IPS-15b (cell line): ENCODE results near the gene CASK.

Source experiments
- H3K27me3 ChIP-seq: one replicate; pipeline ENCODE4 v1.6.1; 2013; ENCODE audit warnings: low read length; ENCODE audit not compliant: control insufficient read depth, insufficient read depth
- H3K36me3 ChIP-seq: one replicate; pipeline ENCODE4 v1.6.1; 2013; ENCODE audit warnings: low read length; ENCODE audit not compliant: control insufficient read depth, insufficient read depth
- H3K4me1 ChIP-seq: one replicate; pipeline ENCODE4 v1.6.1; 2013; ENCODE audit warnings: mild to moderate bottlenecking, low read length; ENCODE audit not compliant: control insufficient read depth, insufficient read depth
- H3K4me3 ChIP-seq: one replicate; pipeline ENCODE4 v1.5.1; 2013; ENCODE audit warnings: low read depth, low read length
- H3K9ac ChIP-seq: one replicate; pipeline ENCODE4 v1.6.1; 2013; ENCODE audit warnings: low read depth, mild to moderate bottlenecking, low read length
- H3K9me3 ChIP-seq: one replicate; pipeline ENCODE4 v1.6.1; 2013; ENCODE audit warnings: mild to moderate bottlenecking, low read length; ENCODE audit not compliant: control insufficient read depth, insufficient read depth

The CASK gene

DNA sequence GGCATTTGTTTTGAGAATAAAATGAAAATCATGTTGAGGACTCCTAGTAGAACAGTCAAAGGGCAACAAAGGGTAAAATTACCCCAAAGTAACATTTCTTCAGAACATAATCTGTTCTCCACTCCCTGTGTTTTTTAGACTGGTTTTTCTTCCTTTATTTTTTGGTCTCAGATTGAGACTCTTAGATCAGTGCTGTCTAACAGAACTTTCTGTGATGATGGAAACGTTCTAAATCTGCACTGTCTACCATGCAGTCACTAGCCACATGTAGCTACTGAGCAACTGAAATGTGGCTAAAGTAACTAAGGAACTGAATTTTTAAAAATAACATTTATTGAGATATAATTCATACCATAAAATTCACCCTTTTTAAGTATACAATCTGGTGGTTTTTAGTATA, 19.8 kb downstream of the CASK start:
- Histone ChIP-seq H3K4me1 (no peaks in the 10 kb centered on the region), H3K4me3 (no peak overlapping the region), H3K27me3 (no peaks in the 10 kb centered on the region), H3K36me3 (no peaks in the 10 kb centered on the region), H3K9me3 (peaks cover under 1% of the 10 kb centered on the region), H3K9ac (no peak overlapping the region)

DNA sequence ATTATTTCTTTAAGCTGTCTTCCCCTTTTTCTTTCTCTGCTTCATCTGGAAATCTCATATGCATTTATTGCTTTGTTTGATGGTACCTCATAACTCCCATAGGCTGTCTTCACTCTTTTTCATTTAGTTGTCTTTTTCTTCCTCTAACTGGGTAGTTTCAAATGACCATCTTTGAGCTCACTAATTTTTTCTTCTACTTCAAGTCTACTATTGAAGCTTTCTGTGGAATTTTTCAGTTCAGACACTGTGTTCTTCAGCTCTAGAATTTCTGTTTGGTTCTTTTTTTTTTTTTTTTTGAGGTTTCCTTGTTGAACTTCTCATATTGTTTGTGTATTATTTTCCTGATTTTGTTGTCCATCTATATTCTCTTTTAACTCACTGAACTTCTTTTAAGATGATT, 23.0 kb downstream of the CASK start:
- Histone ChIP-seq H3K36me3 (no peaks in the 10 kb centered on the region), H3K27me3 (no peaks in the 10 kb centered on the region), H3K9ac (no peak overlapping the region), H3K4me1 (no peaks in the 10 kb centered on the region), H3K4me3 (no peak overlapping the region), H3K9me3 (no peaks in the 10 kb centered on the region)

DNA sequence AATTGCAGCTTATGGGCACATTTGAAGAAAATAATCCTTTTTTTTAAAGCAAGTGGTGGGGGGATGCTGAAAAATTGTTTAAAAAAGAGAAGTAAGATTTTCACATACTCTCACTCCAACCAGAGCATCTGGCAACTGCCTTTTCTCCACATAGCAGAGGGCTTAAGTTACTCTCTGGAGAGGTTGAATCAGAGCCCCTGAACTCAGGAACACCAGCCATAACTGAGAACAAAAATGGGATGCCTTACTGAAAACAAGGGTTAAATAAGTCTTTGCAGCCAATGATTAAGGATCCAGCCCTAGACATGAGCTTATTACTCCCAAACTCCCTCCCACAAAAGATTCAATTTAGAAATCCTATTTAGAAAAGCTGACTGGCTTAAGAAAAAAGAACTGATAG, 27.5 kb downstream of the CASK start:
- Histone ChIP-seq H3K36me3 (no peaks in the 10 kb centered on the region), H3K27me3 (no peaks in the 10 kb centered on the region), H3K9me3 (no peaks in the 10 kb centered on the region), H3K9ac (no peak overlapping the region), H3K4me1 (no peaks in the 10 kb centered on the region), H3K4me3 (no peak overlapping the region)

DNA sequence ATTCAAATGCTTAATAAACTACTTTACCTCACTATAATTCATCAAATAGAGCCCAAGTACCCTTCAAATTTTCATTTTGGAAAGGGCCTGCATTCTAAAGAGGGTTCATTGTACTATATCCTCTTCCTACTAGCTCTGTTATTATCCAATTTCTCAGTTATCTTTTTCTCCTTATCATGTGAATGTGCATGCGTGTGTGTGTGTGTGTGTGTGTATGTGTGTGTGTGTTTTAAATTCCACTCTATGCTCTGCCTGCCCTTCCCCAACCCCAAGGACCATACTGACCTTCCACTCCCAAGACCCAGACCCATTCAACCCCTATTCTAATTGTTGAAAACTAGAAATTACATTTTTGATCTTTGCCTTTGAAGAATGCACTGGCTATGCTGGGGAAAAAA, 33.3 kb downstream of the CASK start:
- Histone ChIP-seq H3K4me3 (no peak overlapping the region), H3K4me1 (no peaks in the 10 kb centered on the region), H3K27me3 (no peaks in the 10 kb centered on the region), H3K9me3 (no peaks in the 10 kb centered on the region), H3K9ac (no peak overlapping the region), H3K36me3 (no peaks in the 10 kb centered on the region)

DNA sequence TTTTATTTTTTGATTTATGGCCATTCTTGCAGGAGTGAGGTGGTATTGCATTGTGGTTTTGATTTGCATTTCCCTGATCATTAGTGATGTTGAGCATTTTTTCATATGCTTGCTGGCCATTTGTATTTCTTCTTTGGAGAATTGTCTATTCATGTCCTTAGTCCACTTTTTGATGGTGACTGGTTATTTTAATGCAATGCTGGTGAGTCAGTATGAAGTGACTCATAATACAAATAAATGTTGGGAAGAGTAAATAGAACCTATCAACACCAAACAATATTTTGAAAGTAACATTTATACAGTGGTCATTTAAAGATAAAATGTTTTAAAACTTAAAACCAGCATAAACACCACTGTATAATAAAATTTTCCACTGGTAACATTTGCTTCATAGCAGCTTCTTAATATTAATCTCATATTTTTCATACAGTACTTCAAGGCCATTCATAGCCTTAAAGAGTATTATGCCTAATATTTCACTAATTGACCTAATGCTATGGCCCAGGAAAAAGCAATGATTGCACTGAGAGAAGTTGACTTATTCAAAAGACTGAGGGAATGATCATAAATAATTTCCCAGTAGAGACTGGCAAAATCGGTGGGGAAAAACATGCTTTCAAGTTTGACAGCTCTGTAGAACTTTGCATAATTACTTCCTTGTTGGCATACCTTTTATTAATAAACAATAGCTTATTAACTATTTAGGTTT, 33.9 kb downstream of the CASK start:
- Histone ChIP-seq H3K9ac (no peak overlapping the region), H3K4me1 (no peaks in the 10 kb centered on the region), H3K27me3 (no peaks in the 10 kb centered on the region), H3K4me3 (no peak overlapping the region), H3K36me3 (no peaks in the 10 kb centered on the region), H3K9me3 (no peaks in the 10 kb centered on the region)

DNA sequence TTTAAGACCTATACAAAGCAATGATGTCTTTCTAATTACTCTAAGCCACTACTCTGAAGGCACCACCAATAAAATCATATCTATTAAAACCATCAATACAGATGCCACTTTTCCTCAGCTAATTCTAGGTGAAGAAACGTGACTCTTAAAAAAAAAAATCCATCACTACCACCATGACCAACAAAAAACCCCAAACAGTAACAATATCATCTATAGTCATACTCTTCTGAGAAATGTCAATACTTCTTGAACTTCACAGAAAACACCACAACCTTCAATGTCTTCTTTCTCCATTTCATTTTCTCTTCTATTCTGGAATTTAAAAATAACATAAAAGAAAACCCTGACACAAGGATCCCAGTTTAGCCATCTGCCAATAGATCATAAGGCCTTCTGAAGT, 35.7 kb downstream of the CASK start:
- H3K9me3 ChIP-seq = no peaks in the 10 kb centered on the region
- H3K4me3 ChIP-seq = no peak overlapping the region
- H3K27me3 ChIP-seq = no peaks in the 10 kb centered on the region
- H3K36me3 ChIP-seq = no peaks in the 10 kb centered on the region
- no peaks in the 10 kb centered on the region for H3K4me1 ChIP-seq
- H3K9ac ChIP-seq = no peak overlapping the region

DNA sequence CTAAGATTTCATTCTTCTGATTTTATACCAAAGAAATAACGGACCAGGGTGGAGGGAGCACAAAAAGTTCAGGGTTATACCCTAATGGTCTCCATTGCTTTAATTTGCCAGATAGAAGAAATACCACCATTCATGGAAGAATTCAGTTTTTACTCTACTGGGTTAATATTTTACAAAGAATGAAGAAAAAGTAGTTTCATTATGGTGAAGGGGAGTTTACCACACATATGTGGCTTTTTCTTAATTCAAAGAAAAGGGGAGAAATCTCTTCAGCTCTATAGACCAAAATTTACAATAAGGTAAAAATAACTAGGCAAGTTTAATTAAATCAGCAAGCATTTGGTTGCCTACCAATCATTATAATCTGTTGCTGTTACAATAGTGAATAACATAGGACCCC, 37.6 kb downstream of the CASK start:
- H3K9me3 ChIP-seq = no peaks in the 10 kb centered on the region
- no peak overlapping the region for H3K9ac ChIP-seq
- no peak overlapping the region for H3K4me3 ChIP-seq

DNA sequence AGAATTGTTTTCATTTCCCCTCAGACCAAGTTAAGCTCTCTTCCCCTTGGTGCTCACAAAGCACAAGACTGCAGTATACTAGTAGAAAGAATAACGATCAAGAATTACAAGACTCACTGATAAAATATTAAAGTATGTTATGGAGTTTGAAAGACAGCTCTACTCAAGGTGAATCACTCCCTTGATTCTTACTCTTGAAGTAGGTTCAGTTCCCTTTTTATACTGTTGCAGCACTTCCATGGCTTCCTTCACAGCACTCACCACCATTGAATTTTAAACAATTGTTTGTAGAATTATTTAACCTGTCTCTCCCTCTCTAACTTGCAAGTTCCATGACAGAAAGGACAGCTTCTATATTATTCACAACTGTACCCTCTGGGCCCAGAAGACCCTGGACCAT, 42.2 kb downstream of the CASK start:
- Histone ChIP-seq H3K36me3 (no peaks in the 10 kb centered on the region), H3K9me3 (no peaks in the 10 kb centered on the region), H3K27me3 (no peaks in the 10 kb centered on the region), H3K4me1 (no peaks in the 10 kb centered on the region), H3K4me3 (no peak overlapping the region), H3K9ac (no peak overlapping the region)

More for the DNA sequence above, 37.6 kb downstream of the CASK start:
- H3K27me3 ChIP-seq = no peaks in the 10 kb centered on the region
- H3K36me3 ChIP-seq = no peaks in the 10 kb centered on the region
- H3K4me1 ChIP-seq = no peaks in the 10 kb centered on the region

DNA sequence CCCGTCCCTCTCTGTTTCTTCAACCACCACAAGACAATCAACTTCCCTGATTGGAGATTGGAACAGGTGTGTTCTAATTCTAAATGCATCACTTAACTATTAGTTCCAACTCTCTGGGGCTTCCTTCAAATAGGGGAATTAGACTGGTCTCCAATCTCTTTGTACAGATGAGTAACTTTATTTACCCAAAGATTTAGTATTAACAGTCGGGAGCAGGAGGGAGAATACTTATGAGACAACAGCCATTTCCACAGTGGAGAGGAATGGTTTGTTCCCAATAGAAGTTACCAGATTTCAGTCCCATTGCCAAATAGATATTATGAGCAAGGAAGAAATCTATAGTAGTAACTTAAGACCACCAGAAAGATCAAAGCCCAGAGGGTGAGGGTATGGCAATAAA, 46.2 kb downstream of the CASK start:
- Histone ChIP-seq H3K9ac (no peak overlapping the region), H3K36me3 (no peaks in the 10 kb centered on the region), H3K4me1 (no peaks in the 10 kb centered on the region), H3K4me3 (no peak overlapping the region), H3K9me3 (no peaks in the 10 kb centered on the region), H3K27me3 (no peaks in the 10 kb centered on the region)

DNA sequence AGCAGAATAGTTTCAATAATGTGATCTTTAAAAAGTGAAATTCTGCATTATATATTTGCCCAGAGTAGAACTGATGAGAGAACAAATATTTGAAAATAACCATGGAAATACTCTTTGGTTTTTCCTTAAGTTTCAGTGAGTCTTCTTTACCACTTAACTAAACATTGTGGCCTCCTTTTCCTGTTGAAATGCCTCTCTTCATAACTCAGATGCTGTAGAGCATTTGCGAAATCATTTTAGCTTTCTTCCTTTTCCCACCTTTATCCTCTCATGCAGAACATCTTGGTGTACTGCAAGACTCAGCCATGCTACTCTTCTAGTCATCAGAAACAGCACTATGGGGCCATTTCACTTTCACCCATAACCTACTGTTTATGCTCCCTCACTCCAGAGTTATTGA, 48.2 kb downstream of the CASK start:
- Histone ChIP-seq H3K9ac (no peak overlapping the region), H3K9me3 (no peaks in the 10 kb centered on the region), H3K36me3 (no peaks in the 10 kb centered on the region), H3K27me3 (no peaks in the 10 kb centered on the region), H3K4me1 (no peaks in the 10 kb centered on the region), H3K4me3 (no peak overlapping the region)

DNA sequence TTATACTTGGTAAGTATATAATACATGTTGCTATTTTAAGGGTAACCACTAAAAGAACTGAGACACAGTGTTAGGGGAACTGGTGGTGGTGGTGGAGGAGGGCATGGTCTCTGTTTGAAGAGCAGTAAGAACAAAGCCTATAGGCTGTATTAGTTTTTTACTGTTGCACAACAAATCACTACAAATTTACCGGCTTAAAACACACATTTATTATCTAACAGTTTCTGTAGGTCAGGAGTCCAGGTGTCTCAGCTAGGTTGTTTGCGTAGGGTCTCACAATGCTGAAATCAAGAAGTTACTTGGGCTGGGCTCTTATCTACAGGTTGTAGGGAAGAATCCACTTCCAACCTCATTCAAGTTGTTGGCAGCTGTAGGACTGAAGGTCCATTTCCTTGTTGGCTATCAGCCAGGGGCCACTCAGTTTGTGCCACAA, 52.6 kb downstream of the CASK start:
- Histone ChIP-seq H3K9me3 (no peaks in the 10 kb centered on the region), H3K9ac (no peak overlapping the region), H3K27me3 (no peaks in the 10 kb centered on the region), H3K4me3 (no peak overlapping the region), H3K4me1 (no peaks in the 10 kb centered on the region), H3K36me3 (no peaks in the 10 kb centered on the region)

DNA sequence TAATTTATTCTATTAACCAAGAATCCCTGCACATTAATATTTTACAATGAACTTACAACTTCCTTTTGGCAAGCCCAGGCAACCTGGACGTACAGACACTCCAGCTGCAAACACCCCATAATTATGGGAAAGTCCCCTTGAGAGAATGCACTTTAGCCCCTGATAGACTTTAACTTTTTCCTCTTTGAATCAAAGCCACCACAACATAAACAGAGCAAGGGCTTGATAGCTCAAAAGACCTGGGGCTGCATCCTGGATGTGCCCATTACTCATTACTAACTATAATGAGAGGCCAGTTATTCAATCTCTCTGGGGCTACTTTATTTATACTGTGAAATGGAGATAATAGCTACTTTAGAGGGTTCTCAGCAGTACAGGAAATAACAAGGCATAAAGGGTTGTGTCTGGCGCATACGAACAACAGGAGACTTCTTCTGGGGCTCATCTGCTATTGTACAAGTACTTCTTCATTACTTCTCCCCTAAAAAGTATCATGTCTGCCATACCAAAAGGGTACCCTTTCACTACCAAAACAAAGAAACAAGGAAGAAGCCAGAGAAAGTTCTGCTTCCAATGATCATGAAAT, 54.9 kb downstream of the CASK start:
- no peak overlapping the region for H3K4me3 ChIP-seq
- no peaks in the 10 kb centered on the region for H3K4me1 ChIP-seq
- H3K36me3 ChIP-seq = no peaks in the 10 kb centered on the region
- no peaks in the 10 kb centered on the region for H3K27me3 ChIP-seq
- no peaks in the 10 kb centered on the region for H3K9me3 ChIP-seq
- no peak overlapping the region for H3K9ac ChIP-seq
